ENCODE data around the gene OR4A16. TPM values are rescaled to one million over a fixed set of nuclear protein-coding genes. Genes with fewer than 3 reads are reported as not detected.

Gene OR4A16
- total RNA-seq, result not detected in 2 replicates

GRCh38 chr11:55342901-55343300, at the start of gene OR4A16:
Gene OR4A16 (plus strand): TSS chr11:55343201. CDS start chr11:55343201, 0 bp downstream.

DNA sequence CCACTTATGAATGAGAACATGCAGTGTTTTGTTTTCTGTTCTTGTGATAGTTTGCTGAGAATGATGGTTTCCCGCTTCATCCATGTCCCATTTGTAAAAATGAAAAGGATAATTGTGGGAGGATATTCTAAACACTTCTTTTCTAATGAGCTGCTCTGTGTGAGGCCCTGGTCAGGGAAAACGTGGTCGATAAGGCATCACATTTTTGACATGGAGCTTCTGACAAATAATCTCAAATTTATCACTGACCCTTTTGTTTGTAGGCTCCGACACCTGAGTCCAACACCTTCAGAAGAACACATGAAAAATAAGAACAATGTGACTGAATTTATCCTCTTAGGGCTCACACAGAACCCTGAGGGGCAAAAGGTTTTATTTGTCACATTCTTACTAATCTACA, 24.7 kb downstream of the OR4A16 start, which contains the start of gene OR4A15:
Gene OR4A15, plus strand, starts transcription at position 301 of the 400 bp plus-strand sequence. Its CDS starts 0 bp downstream, at position 301.

Other genes starting within 250 kb of the OR4A16 start
- not detected in 2 replicates for gene TRIM48, start 81.0 kb upstream of the OR4A16 start, total RNA-seq
- not detected in 2 replicates for gene OR4A15, start 24.8 kb downstream of the OR4A16 start, total RNA-seq
- gene OR4C15, start 211.3 kb downstream of the OR4A16 start, total RNA-seq, result not detected in 2 replicates
- gene OR4C16, start 228.9 kb downstream of the OR4A16 start, total RNA-seq, result not detected in 2 replicates

All from placental pericyte (primary cell).